Fibroblast of the conjunctiva (primary cell): ENCODE data around the gene PGS1.

ENCODE experiments used
- DNase-seq: peaks from one replicate; pipeline ENCODE4 v3.0.0-alpha.2; 2010; ENCODE audit warnings: low read depth

The PGS1 gene

DNA sequence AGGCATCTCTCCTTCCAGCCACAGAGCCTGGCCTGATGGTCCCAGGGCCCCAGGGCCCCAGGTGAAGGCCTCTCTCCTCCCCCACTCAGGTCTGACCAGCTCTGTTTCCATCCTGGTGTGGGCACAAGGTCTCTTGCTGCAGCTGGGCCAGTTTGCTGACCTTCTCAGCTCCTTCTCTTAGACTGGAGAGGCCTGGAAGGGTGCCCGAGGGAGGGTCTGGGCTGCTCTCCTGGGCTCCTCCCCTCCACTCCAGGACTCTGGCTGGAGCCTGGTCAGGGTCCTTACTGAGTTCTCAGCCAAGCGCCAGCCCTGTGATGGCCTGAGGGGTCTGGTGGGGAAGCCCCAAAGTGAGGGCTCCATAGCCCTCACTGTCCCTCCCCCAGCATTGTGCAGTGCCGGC lies 31.0 kb upstream of the PGS1 start:
- no peak for DNase-seq

DNA sequence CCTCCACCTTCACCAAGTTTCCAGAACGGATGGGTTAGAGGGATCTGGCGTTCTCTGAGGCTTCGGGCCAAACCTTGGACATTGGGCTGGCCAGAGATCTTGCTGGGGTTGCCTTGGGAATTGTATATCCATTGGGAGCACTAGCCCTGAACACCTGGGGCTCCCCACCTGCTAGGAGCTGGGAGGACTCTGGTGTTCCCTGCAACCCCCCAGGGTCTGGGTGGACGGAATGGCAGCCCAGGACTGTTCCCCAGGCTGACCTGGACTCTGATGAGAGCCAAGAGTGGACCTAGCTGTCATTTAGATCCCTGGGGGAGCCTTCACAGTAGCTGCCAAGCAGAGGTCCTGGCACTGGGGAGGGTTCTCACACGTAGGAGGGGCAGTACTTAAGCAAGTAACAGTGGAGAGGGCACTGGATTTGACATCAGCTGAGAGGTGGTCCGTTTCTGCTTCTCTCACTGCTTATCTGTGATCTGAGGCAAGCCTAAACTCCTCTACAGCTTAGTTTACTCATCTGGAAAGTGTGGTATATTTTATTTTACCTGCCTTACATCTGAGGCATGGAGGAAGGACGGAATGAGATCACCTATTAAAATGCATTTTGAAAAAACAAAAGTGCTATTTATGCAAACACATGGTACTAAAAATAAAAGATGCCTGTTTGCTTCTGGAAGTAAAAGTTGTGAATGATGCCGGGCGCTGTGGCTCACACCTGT lies 30.2 kb upstream of the PGS1 start:
- DNase-seq = no peak

DNA sequence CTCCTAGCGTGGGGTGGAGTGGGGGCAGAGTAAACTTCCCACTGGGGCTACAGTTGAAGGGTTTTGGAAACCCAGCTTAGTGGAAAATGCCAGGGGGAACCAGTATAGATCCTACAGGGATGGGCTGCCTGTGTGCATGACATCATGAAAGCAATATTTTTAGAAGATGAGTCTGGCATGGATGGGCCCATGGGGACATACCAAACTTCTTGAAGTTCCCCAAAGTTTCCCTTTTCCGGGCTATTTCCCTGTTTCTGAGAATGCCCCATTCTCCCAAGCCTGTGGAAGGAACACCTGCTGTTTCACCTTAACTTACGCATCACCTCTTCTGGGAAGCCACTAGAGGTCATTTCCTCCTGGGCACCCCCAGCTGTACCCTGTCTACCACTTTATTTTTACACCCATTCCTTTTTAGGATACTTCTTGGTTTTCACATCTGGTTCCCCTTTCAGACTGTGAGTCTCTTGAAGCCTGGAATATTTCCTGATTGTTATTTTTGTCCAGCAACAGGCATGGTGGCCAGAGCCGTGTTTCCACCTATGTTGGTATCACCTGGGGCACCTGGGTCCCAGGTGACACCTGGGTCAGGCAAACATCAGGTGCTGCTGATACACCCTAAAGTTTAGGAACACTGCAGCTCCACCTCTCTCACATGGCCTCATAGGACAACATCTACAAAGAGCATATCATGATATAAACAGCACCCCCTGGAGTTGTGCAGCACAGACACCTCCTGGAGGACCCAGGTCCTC lies 28.4 kb upstream of the PGS1 start:
- no peak for DNase-seq

DNA sequence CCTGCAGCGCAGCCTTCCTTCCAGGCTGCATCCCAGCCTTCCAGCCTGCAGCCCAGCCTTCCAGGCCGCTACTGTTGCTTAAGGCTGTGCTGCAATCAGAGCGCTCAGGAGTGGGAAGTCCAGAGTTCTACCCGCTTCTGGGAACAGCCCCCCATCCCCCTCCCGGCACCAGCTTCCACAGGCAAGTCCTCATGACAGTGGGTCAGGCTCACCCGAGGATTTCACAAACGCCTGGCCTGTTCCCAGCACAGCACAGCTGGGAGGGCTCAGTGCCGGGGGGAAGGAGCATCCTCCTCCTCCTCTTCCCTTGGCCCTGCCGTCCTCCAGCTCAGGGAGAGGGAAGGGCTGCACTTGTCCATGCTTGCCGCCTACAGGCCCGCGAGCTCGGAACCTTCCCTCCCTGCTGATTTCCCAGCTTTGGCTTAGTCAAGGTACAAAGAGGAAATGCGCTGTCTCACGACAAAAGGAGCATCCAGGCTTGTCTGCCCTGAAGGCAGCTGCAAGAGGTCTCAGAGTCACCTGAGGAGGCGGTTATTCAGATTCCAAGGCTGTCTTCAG lies 26.9 kb upstream of the PGS1 start:
- peak; percentile 98 for DNase-seq

DNA sequence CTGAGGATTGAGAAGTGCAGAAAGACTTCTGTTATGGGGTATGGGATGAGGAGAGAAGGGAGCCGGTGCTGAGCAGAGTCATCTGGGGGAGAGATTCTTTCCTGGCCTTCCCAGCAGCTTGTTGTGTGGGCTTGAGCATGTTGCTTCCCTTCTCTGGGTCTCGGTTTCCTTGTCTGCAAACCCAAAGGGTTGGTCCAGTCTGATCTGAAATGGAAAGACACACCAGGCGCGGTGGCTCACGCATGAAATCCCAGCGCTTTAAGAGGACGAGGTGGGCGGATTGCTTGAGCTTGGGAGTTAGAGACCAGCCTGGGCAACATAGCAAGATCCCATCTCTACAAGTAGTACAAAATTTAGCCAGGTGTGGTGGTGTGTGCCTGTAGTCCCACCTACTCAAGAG lies 24.6 kb upstream of the PGS1 start:
- DNase-seq = no peak

DNA sequence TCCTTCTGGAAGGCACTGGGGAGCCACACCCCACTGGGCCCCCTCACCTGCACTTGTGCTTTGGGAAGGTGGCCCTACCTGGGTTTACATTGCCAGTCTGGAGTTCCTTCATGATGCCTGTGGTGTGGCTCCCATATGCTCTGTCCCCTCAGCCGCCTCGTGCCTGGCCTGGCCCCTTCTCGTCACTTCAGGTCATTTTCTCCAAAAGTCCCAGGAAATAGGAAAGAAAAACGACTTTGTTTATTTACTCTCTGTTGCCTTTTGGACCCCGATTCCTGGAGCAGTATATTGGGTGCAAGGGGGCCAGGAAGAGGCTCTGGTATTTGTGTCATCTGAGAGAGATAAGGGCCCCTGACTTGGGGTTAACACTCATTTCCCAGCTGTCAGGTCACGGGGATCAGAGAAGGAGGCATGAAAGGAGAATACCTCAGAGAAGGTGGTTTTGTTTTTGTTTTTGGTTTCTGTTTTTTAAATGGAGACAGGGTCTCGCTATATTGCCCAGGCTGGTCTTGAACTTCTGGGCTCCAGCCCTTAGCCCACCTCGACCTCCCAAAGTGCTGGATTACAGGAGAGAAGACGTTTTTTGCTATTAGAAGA lies 23.3 kb upstream of the PGS1 start:
- no peak for DNase-seq

DNA sequence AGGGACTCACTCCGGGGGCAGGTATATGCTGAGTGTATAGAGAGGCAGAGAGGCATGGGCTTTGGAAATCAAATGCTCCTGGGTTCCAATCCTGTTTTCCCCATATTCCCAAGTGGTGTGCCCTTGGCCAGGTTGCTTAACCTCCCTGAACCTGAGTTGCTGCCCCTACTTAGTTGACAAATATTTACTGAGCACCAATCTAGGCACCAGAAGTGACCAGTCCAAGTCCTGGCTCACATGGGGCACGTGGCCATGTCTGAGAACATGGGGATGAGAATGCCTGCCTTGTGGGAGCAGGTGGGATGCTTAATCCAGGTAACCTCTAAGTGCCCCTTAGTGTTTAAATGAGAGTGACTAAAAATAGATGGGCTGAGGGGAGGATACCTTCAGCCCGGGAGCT lies 22.7 kb upstream of the PGS1 start:
- no peak for DNase-seq

DNA sequence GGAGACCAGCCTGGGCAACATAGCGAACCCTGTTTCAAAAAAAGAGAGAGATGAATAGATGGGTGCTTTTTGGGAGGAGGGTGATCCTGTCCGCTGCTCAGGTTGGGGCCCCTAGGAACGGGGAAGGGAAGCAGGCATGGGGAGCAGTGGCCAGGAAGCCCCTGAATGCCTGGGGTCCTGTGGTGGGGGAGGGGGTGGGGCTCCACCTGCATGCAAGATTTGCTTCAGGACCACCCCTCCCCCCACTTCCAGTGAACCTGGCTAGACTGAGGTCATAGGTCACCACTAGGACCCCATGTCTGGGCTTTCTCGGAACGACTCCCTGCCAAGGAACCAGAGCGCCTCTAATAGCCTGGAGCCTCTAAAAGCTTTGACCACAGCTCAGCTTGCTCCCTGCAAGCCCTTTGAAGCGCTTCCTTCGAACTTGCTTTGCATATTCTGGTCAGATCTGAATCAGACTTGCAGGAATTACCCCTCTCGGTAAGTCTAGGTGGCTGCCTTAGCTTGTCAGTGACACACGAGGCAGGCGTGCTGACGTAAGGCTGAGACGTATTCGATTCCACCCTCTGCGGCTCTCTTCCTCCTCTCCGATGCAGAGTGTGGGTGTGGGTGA lies 22.2 kb upstream of the PGS1 start:
- peak; percentile 63 for DNase-seq

DNA sequence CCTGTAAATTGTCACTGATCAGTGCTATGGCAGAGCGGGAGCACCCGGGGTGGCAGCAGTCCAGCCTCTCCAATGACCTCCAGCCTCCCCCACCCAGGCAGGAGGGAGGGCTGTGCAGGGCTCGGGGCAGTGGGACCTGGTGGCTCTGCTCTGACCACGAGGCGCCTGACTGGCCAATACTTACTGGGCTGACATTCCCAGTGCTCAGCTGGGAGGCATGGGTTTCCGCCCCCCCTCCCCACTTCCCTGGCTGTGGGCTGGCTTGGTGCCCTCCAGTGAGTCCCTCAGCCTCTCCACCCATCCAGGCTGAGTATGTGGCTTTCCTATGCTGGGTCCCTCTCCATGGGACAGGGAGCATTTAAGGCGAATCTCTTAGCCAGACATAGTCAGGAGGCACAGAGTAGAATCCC lies 21.3 kb upstream of the PGS1 start:
- DNase-seq = no peak

DNA sequence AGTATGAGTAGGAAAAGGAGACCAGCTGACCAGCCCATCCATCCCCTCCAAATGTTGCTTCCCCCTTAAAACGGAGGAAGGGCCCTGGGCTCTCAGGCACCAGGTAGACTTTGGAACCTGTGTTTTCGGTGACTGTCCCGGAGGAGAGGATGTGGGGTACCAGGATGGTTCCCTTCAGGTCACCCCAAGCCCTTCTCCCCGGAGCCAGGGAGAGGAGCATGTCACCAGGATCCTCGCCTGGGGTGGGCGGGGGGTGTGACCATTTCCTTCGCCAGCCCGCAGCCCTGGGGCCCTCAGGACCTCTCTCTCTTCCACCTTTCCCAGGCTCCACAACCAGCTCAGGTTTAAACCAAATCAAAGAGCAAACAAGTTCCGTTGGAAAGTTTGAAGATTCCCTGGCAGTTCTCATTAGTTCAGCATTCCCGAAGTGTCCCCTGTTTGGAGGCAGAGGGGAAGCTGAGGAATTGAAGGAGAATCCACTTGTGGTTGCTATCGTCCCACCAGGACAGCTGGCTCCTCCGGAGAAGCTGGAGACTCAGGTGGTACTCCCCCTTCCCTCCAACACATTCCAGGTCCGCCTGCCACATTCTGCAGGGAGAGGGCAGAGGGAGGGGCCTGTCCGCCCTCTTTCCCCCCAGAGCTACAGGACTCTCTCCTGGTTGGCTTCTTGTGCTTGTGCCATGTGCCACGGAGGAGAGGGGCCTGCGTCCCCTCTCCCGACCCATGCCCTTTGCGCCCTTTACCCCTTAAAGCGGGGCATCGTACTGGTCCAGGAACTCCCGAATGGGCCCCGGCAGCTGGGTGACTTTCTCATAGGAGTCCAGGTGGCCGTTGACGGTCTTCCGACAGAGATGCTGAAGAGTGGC lies 20.5 kb upstream of the PGS1 start:
- no peak for DNase-seq

DNA sequence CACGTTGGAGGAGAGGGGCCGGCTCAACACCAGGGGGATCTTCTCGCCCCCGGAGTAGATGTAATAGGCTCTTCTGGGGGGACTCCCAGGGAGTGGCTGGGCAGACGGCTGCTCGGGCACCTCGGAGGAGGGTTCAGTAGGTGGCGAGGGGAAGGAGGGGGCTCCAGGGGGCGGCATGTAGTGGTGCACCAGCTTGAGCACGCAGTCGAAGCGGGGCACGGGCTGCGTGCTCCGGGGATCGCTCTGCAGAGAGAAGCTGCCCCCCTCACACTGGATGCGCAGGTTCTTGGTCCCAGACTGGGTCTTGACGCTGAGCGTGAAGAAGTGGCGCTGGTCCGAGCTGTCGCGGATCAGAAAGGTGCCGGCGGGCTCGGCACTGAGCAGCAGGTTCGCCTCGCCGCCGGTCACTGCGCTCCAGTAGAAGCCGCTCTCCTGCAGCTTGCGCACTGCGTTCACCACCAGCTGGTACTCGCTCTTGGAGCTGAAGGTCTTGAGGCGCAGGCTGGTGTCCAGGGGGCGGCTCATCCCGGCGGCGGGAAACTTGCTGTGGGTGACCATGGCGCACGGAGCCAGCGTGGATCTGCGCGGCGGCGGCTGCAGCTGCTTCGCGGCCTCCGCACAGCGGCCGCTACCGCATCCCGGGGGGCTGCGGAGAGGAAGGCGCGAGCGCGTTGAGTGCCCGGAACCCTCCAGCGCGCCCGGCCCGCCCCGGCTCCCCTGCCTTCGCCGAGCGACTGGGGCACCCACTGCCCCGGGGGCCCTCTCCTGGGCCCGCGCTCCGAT lies 19.7 kb upstream of the PGS1 start:
- DNase-seq = no peak

DNA sequence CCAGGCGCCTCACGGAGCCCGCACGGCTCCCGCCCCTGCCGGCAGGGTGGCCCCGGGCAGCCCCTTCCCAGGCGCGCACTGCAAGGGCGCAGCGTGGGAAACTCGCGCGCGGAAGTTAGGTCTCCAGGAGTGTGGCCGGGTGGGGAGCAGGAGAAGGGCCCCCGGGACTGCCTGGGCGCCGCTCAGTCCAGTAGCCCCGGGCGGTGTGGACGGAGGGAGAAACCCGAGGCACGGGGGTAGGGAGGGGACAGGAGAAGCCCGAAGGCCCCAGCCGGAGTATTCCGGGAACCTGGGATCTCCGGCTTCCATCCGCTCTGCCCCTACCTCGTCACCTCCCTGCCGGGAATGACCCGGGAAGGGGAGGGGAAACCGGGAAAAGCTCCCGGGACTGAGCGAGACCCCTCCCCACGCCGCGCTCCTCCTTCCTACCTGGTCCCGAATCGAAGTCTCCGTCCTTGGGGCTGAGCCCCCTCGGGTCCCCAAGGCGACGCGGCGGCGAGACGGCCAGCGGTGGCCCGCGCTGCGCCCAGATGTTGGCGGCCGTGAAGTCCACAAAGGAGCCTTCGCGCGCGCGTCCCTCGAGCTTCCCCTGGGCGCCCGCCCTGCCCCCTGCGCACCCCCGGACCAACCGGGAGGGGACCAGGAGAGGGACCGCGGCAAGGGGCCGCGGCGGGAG lies 19.0 kb upstream of the PGS1 start:
- no peak for DNase-seq

DNA sequence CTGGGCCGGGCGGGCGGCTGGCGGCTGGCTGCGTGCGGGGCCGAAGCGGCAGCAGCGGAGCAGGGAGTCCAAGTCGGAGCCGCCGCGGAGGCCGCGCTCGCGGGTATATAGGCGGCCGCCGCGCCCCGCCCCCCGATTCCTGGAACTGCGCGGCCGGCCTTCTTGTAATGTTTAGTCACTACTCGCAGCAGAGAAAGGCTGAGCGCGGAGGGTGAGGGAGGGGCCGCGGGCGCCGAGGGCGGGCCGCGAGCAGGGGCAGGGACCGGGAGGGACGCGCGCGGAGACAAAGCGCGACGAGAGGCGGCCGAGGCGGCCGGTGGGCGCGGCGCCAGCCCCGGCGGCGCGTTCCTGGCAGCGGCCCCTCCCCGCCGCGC lies 18.5 kb upstream of the PGS1 start, which contains the start of gene SOCS3:
TSS of gene SOCS3 (minus strand) at position 81 of the 374 bp plus-strand sequence. CDS start 982 bp downstream, outside the sequence.
- peak; percentile 93 for DNase-seq

DNA sequence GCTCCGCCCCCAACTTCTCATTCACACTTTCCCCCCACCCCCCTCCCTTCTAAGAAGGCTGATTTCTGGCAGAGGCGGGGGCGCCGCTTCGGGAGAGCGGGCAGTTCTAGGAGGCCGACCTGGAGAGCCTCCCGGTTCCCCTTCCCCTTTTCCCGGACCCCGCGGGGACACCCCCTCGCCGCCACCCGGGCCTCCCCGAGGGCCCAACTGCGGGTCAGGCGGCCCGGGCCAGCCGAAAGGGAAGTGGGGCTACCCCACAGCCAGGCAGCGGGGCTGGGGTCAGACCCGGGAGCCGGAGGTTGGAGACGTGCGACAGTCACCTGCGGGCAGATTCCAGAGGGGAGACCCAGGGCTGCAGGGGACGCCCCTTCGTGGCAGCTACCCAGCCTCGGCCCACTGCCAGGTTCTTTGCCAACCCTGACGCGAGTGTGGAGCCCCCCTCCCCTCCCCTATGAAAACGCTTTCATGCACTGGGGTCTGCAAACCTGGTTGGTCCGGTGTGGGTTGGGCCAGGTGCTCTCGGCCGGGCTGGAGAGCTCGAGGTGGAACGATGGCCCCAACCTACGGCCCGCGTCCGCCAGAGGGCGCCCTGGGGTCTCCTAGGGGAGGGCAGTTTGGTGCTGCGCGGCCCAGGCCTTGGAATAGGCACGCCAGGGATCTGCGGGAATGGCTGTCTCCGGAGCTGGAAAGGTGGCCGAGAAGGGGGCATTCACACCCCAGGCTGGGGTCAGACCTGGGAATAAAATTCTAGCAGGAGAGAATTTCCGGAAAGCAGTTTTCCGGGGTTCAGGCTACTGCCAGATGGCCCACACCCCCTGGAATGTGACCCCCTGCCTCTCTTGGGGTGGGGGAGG lies 17.9 kb upstream of the PGS1 start:
- no peak for DNase-seq

DNA sequence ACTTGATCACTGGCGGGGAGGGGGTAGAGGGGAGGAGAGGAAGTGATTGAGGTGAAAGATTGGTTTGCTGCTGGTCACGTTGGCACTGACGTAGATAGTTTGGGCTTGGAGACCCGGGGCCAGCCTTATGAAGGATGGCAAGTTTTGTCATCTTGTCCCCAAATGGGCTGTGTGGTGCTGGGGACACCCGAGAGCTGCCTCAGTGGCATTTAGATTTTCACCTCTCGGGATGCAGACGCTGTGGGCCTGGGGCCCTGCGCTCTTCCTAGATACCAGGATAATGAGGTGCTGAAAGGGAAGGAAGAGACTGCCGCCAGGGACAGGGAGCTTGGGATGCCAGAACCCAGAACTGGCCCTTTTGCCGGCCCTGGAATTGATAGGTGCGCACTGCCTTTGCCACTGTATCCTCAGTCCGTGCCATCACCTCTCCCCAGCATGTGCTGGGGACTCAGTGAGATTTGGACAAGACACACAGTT lies 17.2 kb upstream of the PGS1 start:
- DNase-seq = no peak

DNA sequence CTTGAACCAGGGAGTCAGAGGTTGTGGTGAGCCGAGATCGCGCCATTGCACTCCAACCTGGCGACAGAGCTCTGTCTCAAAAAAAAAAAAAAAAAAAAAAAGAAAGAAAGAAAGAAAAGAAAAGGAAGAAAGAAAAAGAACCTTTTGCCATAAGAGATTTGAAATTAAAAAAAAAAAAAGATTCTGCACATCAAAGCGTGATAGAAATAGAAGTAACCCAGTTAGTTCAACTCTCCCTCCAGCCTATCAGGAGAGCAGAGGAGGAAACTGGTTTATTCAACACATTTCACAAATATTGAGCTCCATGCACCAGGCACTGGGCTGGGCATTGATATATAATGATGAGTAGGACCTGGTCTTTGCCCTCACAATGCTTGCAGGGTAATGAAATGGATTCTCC lies 16.2 kb upstream of the PGS1 start:
- no peak for DNase-seq

DNA sequence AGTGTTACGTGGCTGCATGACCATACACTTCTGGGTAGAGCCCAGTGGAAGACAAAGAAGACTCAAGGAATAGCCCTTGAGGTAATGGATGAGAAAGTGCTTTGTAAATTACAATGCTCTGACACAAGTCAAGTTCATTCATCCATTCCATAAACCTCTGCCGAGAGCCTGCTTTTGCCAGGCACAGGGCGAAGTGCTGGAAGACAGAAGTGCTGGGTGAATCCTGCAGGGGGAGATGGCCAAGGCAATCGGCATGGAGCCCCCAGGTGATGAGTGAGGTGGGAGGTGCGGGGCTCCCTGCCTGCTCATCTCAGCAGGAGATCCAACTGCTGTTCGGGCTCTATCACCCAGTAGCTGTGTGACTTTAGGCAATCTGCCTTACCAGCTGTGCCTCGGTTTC lies 15.8 kb upstream of the PGS1 start:
- no peak for DNase-seq

DNA sequence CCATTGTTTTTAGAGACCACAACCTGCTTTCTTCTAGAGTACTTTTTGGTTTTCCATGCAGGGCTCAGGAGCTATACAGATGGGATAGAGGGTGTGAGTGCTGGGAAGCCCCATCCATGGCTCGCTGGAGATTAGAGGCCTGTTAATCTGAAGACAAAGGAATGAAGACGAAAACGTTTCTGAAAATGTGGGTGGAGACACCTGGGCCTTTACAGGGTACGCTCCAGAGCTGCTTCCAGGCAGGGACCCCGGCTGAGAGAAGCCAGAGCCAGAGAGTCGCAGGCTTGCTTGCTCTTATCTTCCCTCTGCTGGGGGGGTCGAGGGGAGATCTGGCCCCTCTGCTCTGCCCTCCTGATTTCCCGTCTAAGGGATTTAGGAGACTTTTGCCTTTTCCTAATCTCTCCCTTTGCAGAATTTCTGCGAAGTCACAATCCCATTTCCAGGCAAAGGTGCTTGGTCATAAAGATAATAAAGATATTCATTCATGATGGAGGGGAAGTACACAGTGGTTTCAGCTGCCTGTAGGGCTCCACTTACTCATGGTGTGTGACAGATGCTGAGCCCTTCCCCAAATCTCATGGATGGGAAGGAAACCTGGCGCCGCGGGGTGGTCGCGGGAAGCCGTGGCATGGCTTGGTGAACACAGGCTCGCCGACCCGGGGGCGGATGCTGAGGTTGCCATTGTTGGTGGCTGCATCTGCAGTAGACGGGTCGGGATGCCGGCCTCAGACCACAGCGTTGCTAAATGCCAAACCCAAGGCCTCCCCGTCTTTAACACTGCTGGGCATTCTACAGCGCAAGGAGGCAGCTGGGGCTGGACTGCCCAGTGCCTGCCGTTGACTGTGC lies 13.8 kb upstream of the PGS1 start:
- DNase-seq = no peak
